ENCODE measurements around the gene ANXA8L1.
"Not testable (repeated sequence)": the region's sequence is repeated elsewhere in the genome, so short reads cannot be mapped to it uniquely, and the experiment has no call there.

The ANXA8L1 gene, protein sequence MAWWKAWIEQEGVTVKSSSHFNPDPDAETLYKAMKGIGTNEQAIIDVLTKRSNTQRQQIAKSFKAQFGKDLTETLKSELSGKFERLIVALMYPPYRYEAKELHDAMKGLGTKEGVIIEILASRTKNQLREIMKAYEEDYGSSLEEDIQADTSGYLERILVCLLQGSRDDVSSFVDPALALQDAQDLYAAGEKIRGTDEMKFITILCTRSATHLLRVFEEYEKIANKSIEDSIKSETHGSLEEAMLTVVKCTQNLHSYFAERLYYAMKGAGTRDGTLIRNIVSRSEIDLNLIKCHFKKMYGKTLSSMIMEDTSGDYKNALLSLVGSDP

DNA sequence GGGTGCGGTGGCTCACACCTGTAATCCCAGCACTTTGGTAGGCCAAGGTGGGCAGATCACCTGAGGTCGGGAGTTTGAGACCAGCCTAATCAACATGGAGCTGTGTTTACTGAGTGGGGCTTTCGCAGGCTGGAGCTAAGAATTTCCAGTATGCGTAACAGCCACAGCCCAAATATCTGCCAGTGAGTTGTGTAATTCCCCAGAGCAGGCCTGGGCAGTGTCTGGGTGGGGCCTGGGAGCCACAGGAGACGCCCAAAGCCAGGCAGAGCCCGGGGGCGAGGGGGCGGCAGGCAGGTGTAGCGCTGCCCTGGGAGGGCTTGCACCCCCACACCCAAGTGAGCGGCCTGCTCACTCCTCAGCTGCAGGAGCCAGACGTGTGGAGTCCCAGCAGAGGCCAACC is at the start of gene ANXA8L1:
TSS of gene ANXA8L1 (plus strand) at position 371 of the 400 bp plus-strand sequence. CDS start 76 bp downstream, outside the sequence.
- not testable (repeated sequence) for DNase-seq (ENCODE audit: low read depth)

DNA sequence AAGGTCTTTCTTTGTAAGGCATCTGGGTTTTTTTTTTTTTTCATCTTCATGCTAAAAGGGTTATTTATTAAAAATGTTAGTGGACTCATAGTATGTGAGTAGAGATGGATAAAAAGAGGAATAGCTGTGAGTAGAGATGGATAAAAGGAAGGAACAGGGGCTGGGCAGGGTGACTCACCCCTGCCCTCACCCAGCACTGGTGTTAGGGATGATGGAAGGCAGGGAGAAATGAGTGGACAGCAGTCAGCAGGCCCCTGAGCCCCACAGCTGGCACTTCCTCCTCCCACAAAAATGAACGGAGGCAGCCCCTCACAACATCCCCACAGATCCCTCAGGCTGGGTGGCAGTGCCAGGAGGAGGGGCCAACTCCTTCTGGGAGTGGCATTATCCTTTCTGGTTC is 49.5 kb upstream of the ANXA8L1 start:
- DNase-seq (ENCODE audit: low read depth) = no peak

DNA sequence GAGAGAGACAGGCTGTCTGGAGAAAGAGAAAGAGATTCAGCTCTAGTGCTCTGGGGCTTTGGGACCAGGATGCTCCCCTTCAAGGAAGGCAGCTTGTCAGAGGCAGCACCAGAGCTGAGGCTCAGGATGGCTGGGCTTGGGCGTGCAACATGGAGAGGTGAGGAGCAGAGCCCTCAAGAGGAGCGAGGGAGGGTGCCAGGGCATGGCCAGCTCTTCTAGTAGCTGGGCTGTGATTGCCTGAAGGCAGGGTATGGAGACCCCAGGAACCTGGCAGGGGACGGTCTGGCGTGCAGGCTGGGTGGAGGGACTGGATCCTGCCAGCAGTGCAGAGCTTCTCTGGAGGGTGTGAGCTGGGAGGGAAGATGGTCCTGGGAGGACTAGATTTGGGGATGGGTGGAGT is 48.6 kb upstream of the ANXA8L1 start:
- no peak for DNase-seq (ENCODE audit: low read depth)

DNA sequence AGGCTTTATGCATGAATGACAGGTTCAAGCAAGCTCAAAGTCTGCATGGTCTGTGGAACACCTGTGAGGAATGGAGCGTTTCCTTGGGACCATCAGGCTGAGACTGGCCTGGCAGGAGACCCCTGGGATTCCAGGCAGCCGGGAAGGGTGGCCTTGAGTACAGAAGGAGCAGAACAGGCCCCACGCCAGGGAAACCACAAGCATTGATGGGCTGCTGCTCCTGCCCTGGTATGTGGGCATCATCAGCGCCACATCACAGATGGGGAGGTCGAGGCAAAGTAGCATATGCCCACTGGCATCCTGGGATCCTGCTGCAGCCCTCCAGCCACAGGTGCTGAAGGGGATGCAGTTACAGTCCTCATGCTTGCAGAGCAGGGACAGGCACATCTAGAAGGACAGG is 47.9 kb upstream of the ANXA8L1 start:
- no peak for DNase-seq (ENCODE audit: low read depth)

DNA sequence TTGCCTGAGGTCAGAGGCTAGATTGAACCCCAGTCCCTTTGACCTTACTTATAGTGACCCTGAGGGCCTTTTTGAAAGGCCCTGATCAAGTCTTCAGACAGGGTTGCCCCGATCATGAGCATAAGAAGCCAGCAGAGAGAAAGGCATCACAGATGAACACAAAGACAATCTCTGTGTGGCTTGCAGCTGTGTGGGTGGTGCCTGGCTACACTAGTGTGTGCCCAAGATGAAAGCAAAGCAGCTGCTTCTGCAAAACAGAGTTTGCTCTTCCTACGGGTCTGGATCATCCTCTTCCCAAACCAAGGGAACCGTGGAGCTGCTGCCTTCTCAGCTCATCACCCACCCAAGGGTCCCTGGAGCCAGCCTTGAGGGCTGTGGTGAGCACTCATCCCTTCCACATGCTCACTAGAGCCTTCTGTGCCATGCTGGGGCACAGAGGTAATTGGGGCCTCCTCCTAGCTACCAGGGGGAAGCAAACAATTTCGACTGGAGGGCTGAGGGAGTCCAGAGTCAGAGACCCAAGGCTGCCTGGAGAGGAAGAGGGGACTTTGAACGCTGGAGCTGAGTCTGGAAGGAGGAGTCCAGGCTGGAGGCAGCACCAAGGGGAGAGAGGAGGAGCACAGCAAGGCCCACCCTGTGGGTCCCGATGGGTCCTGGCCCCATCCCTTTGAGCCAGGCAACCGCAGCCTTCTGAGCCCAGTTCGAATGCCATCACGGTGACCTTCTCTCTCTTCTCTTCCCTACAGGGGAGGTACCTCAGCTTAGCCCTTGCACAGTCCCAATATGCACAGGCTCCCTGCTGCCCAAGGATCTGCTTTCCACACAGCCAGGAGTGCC is 46.5 kb upstream of the ANXA8L1 start:
- DNase-seq (ENCODE audit: low read depth) = no peak

DNA sequence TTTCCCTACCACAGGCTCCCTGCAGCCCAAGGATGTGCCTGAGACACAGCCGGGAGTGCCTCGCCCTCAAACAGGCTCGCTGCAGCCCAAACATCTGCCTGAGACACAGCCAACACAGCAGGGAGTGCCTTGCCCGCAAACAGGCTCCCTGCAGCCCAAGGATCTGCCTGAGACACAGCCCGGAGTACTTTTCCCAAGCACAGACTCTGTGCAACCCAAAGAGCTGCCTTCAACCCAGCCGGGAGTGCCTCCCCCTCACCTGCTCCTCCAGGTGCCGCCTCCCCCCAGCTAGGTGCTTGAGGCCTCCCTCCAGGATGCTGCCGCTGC is 45.9 kb upstream of the ANXA8L1 start:
- DNase-seq (ENCODE audit: low read depth) = no peak

DNA sequence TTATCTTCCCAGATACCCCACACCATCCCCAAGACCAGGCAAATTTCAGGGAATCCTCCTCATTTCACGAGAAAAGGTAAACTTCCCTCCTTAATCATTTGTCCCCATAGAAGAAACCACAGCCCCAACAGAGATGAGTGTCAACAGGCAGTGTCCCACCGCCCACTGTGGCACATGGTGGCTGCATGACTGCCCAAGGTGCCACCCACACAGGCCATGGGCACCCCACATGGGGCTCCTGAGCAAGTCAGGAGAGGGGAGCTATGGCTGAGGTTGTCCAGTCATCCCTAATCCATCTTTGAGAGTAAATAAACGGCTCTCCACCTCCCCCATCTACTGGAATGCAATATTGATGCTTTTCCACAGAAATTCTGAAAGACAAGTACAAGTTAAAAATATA is 44.7 kb upstream of the ANXA8L1 start:
- DNase-seq (ENCODE audit: low read depth) = no peak

DNA sequence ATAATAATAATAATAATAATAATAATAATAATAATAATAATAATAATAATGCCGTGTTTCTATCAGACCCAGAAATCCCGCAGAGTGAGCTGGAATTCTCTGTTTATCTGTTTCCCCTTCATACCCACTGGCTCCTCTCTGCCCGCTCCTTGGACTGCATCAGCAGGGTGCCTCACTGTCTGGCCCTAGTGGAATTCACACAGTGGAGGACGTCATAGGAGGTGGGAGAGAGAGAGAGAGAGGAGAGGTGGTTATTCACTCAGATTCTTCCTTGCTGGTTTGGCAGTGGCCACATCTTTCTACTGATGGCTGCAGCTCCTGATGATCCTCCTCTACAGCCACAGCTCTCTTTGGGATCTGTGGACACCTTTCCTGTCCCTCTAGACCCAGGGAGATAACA is 10.1 kb upstream of the ANXA8L1 start:
- DNase-seq (ENCODE audit: low read depth) = not testable (repeated sequence)

DNA sequence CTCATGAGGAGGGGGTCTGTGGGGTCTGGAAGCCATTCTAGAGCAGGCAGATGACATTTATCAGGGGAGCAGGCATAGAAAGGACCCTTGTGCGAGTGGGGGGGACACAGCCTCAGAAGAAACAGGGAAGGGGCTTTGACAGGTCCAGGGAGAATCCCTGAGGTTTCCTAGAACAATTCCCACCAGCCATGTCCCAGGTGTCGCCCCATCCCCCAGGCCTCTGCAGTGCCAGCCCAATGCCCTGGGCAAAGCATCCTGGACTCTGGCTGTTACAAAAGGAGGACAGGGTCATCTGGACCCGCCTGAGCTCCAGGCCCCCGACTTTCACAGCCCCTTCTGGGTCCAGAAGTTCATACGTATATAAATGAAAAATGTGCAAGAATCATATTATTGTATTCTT is 8.4 kb upstream of the ANXA8L1 start:
- not testable (repeated sequence) for DNase-seq (ENCODE audit: low read depth)

DNA sequence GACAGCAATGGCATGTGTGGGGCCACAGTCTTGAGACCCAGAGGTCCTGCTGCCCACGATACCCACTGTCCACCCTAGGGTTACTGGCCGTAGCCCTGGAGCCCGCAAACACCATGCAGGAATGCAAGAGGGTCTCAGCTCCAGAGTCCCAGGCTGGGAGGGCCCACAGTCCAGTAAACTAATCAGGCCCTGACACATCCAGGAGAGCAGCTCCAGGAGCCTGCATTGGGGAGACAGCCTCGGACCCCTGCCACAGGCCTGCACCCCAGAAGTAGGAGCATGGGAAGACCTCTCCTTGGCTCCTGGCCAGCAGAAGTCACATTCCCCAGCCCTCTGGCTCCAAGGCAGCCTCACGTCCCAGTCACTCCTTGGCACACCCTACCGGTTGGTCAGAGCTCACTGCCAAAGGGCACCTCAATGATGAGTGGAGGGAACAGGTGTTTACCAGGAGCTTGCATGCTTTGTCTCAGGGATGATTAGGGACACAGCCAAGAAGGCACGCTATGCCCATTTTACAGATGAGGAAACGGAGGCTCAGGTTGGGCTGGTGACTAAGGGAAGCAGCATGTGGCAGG is 7.8 kb upstream of the ANXA8L1 start:
- not testable (repeated sequence) for DNase-seq (ENCODE audit: low read depth)

DNA sequence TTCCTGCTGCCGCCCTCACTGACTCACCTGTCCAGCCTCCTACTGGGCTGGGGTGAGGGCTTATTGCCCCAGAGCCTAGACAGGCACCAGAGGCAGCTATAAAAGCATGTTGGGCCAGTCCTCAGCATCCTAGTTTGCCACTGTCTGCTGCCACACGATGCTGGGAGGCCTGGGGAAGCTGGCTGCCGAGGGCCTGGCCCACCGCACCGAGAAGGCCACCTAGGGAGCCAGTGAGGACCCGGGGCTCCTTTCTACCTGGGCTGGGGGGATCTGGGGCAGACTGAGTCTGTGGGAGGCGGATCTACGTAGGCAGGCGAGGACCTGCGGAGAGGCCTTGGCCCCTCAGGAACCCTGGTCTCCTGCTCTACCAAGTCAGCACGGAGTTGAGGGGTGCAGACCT is 6.6 kb upstream of the ANXA8L1 start:
- not testable (repeated sequence) for DNase-seq (ENCODE audit: low read depth)

DNA sequence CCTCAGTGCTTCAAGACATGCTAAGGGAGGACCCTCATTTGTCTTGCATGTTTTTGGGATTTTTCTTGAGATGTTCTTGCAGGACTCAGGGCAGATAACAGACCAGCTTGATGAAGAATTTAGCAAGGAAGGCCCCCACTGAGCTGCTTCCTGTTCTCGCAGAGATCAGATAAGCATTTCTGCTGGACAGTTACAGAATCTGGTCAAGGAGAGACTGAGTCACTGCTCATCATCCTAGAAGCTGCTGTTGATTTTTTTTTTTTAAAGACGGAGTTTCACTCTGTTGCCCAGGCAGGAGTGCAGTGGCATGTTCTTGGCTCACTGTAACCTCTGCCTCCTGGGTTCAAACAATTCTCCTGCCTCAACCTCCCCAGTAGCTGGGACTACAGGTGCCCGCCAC is 1.2 kb upstream of the ANXA8L1 start:
- not testable (repeated sequence) for DNase-seq (ENCODE audit: low read depth)

DNA sequence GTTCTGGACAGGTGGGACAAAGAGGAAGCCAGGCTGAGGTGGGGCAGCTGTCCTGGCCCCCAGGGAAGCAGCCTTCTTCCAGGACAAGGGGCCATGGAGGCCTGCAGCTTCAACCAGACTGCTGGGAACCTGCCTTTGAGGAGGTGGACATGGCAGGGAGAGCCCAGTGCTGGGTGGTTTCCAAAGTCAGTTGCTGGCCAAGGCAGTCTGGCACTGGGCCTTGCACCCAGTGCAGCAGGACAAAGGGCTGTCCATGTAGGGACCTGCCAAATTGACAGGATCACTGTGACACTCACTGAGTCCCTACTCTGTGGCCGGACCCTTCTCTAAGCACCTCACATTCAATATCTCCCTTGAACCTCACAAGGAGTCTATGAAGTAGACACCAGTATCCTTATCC is 1.4 kb downstream of the ANXA8L1 start:
- DNase-seq (ENCODE audit: low read depth) = not testable (repeated sequence)

DNA sequence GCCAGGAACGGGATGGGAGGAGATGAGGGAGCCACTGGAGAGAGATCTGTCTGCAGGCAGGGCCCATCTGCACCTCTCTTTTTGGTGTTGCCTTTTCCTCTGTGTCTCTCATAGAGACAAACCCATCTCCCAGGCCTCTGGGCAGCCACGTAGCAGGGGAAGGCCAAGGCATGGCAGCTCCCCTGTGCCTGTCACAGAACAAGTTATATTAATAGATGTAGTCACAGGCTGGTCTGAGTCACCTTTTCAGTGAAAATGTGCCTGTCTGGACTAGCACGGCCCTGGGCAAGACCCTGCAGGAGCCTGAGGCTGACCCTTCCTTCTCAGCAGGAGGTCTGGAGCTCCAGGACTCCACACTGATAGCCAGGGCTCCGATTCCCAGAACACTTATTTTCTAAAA is 2.1 kb downstream of the ANXA8L1 start:
- not testable (repeated sequence) for DNase-seq (ENCODE audit: low read depth)

DNA sequence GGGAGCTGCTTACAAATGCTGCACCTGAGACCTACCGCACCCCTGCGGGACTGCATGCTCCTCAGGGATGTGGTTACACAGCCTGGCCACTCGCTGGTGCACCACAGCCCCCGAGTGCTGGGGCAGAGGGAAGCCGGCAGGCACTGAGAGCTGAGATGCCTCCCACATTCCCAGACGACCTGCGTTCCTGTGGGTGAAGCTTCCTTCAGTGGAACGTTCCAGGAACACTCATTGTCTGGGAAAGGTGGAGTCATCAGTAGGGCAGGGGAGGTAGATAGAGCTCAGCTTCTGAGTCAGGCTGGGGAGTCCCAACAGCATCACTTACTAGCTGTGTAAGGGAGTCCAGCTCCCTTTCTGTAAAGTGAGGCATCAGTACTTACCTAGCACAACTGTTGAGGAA is 2.5 kb downstream of the ANXA8L1 start:
- not testable (repeated sequence) for DNase-seq (ENCODE audit: low read depth)

DNA sequence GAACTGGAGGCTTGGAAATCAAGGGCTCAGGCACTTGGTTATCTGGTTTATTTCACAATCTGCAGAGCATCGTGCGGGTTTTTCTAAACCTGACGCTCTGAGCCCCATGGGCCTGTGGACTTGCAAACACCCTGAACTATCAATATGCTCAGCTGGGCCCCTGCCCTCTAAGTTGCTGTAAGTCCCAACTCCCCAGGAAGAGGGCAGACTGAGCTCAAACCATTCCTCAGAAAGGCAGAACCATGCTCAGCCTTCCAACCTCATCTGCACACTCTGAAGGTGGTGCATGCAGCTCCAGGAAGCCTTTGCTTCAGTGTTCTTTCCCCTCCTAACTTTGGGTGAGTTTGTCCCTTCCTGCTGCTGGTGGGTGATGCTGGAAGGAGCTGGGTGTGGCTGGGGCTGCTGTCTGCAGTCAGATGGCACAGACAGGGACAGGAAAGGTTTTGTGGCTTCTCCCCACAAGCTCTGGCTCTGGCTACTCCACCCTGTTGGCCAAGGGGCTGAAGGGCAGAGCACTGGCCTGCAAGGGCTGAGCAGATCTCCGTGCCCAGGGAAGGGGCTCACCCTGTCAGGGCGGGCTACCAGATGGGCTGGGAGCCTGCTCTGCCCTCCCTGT is 3.8 kb downstream of the ANXA8L1 start:
- not testable (repeated sequence) for DNase-seq (ENCODE audit: low read depth)

DNA sequence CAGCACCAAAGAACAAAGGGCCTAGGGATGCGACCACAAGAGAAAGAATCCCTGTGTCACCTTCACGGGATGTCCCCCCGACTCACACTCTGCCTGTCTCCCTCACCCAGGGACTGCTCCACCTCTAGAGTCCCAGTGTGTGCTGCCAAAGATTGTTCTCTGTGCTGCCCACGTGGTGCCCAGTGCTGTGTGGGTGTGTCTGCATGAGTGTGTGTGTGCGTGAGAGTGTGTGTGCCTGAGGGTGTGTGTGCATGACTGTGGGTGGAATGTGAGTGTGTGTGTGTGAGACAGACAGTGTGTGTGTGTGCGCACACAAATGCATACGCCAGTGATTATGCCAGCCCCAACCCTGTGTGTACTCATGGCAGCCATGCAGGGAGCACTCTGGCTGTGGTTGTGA is 10.3 kb downstream of the ANXA8L1 start:
- not testable (repeated sequence) for DNase-seq (ENCODE audit: low read depth)

DNA sequence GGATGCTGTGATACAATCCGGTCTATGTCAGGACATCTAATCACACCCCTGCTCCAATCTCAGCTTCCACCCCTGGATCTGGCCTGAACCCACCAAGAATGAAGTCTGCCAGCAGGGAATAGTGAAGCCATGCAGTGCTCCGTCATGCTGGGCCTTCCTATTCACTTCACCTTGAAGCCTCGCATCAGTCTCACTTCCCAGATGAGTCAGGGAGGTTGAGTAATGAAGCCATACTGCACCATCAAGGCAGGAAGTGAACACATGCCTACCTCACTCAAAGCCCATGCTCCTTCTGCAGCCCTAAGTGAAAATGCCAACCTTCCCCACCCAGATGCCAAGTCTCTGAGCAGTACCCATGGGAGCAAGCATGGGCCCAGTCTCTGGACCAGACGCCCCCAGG is 11.1 kb downstream of the ANXA8L1 start:
- not testable (repeated sequence) for DNase-seq (ENCODE audit: low read depth)

DNA sequence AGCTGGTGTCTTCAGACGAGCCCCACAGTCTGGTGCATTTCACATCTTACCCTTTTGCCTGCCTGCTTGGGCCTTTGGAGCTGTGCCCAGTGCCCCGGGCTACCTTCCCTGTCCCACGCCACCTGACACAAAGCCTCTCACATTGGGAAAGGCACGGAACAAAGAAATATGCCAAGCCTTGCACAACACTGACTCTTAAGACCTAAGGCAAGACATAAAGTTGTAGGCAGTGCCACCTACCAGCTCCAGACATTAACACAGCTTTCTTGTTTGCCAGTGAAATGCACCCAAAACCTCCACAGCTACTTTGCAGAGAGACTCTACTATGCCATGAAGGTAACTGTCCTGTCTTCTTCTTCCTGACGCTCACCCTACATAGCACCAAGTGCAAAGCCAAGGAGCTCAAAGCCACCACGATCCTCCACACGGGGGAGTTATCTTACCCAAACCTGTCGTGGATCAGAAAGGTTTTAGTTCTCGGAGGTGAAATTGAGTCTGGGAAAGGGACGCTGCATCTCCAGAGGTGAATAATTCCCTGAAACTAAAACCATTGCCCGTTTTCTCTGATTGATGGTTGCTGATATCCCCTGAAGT is 11.8 kb downstream of the ANXA8L1 start:
- not testable (repeated sequence) for DNase-seq (ENCODE audit: low read depth)

DNA sequence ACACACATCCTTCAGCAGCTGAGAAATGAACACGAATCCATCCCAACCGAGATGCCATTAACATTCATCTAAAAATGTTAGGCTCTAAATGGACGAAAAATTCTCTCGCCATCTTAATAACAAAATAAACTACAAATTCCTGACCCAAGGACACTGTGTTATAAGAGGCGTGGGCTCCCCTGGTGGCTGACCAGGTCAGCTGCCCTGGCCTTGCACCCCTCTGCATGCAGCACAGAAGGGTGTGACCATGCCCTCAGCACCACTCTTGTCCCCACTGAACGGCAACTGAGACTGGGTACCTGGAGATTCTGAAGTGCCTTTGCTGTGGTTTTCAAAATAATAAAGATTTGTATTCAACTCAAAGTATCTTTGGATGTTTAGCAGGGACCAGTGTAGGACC is 15.8 kb downstream of the ANXA8L1 start:
- not testable (repeated sequence) for DNase-seq (ENCODE audit: low read depth)

DNA sequence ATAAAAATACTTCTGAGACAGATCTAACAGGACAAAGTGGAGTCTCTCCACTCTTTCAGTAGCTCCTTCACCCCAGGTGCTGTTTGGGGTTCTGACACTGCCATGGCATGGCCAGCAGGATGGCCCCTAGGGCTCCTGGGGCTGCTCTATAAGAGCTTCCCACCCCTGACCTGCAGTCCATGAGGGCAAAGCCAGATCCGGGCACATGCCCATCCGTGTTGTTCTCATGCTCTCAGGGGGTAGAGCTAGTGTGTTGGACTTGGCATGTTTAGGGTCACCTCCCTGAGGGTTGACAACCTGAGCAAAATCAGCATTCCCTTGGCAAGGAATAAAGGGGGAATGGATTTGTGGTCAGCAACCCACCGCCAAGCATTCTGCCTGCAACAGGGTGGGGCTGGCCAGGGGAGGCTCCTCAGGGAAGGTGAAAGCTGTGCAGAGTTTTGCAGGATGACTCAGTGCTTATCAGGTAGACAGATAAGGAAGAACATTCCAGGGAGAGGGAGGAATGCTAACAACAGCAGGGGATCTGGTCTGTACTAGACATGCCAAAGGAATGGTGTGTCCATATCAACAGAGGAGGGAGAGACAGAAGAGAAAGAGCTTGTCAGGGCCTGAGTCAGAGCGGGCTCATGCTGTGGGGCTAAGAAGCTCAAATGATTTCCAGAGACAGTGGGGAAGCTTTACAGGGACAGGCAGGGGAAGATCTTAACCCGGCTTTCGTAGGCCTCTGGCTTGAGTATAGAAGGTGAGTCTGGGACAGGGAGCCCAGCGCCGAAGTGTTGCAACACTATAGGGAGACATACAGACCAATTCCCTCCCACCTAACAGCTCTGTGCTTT is 21.1 kb downstream of the ANXA8L1 start:
- DNase-seq (ENCODE audit: low read depth) = not testable (repeated sequence)
